IMR-90 (cell line): ENCODE data around the gene CLSTN1. TPM values are rescaled to one million over a fixed set of nuclear protein-coding genes. Genes with fewer than 3 reads are reported as not detected.
A peak's percentile ranks its signal among the peaks of the same experiment; 100 is the strongest.

Source experiments
- ATAC-seq: fragments of 200-7000 bp; cut with Tn5 transposase; 2 replicates; pipeline ENCODE4 v1.9.1; 2020; ENCODE audit warnings: low read depth, mild to moderate bottlenecking, moderate library complexity
- BruUV-seq: library from RNA; stranded (reverse); fragments of 400-500 nt; replicated peaks from 2 replicates; lab custom pipeline; 2021; lab: Mats Ljungman, UMichigan
- CTCF ChIA-PET: fragments of 300-600 bp; formaldehyde crosslinking; extraction: SDS; loops from one replicate; lab custom pipeline; 2021; ENCODE audit warnings: antibody characterized with exemption; lab: Yijun Ruan, JAX
- POLR2A ChIA-PET: fragments of 300-600 bp; sonication (Branson Sonifier 250); formaldehyde crosslinking; loops from one replicate; lab custom pipeline; 2022; ENCODE audit warnings: antibody characterized with exemption; ENCODE audit not compliant: unreplicated experiment; lab: Charles Lee
- DNase-seq: peaks from one replicate; pipeline ENCODE4 v3.0.0; 2013
- H2AFZ ChIP-seq: replicated peaks from 2 replicates; pipeline ENCODE3; 2013; ENCODE audit warnings: low read length, mild to moderate bottlenecking; ENCODE audit not compliant: poor library complexity
- H2AK5ac ChIP-seq: 2 replicates; pipeline ENCODE4 v1.6.1; 2013; ENCODE audit warnings: low read depth, low read length, inconsistent platforms
- H2AK9ac ChIP-seq: replicated peaks from 2 replicates; pipeline ENCODE3; 2013; ENCODE audit warnings: mild to moderate bottlenecking, low read depth, low read length, moderate library complexity; ENCODE audit not compliant: poor library complexity
- H2BK120ac ChIP-seq: 2 replicates; pipeline ENCODE4 v1.6.1; 2013; ENCODE audit warnings: low read depth, low read length, inconsistent platforms
- H2BK15ac ChIP-seq: 3 replicates; pipeline ENCODE4 v1.6.1; 2013; ENCODE audit warnings: low read depth, low read length, inconsistent platforms
- H2BK20ac ChIP-seq: 2 replicates; pipeline ENCODE4 v1.6.1; 2013; ENCODE audit warnings: low read depth, mild to moderate bottlenecking, inconsistent platforms, low read length, moderate library complexity
- H2BK5ac ChIP-seq: 2 replicates; pipeline ENCODE4 v1.6.1; 2013; ENCODE audit warnings: mild to moderate bottlenecking, low read depth, low read length, inconsistent platforms; ENCODE audit not compliant: poor library complexity, severe bottlenecking
- H3K14ac ChIP-seq: replicated peaks from 2 replicates; pipeline ENCODE4 v1.6.1; 2013; ENCODE audit warnings: low read depth, low read length, inconsistent platforms
- H3K18ac ChIP-seq: 2 replicates; pipeline ENCODE4 v1.6.1; 2013; ENCODE audit warnings: low read depth, low read length, control low read depth
- H3K23ac ChIP-seq: 2 replicates; pipeline ENCODE4 v1.6.1; 2013; ENCODE audit warnings: low read depth, low read length, inconsistent platforms
- H3K27ac ChIP-seq: 2 replicates; pipeline ENCODE4 v1.5.1; 2013; ENCODE audit warnings: mild to moderate bottlenecking, control low read depth, low read length; ENCODE audit not compliant: insufficient read depth
- H3K27me3 ChIP-seq: 2 replicates; pipeline ENCODE4 v1.6.1; 2013; ENCODE audit warnings: low read length; ENCODE audit not compliant: control insufficient read depth, insufficient read depth
- H3K36me3 ChIP-seq: 2 replicates; pipeline ENCODE4 v1.6.1; 2013; ENCODE audit warnings: low read length, mixed read lengths; ENCODE audit not compliant: control insufficient read depth, insufficient read depth
- H3K4ac ChIP-seq: 2 replicates; pipeline ENCODE4 v1.6.1; 2013; ENCODE audit warnings: low read depth, low read length, inconsistent platforms
- H3K4me1 ChIP-seq: 2 replicates; pipeline ENCODE4 v1.6.1; 2013; ENCODE audit warnings: low read length, mixed read lengths; ENCODE audit not compliant: control insufficient read depth, insufficient read depth
- H3K4me2 ChIP-seq: 2 replicates; pipeline ENCODE4 v1.6.1; 2013; ENCODE audit warnings: low read depth, mild to moderate bottlenecking, control low read depth, low read length, moderate library complexity
- H3K4me3 ChIP-seq: 2 replicates; pipeline ENCODE4 v1.5.1; 2013; ENCODE audit warnings: low read depth, mild to moderate bottlenecking, control low read depth, low read length, moderate library complexity; ENCODE audit not compliant: insufficient read depth
- H3K56ac ChIP-seq: 2 replicates; pipeline ENCODE4 v1.6.1; 2013; ENCODE audit warnings: low read length, inconsistent platforms; ENCODE audit not compliant: insufficient read depth; ENCODE audit errors: extremely low read depth
- H3K79me1 ChIP-seq, 2 experiments: 2 replicates each; pipeline ENCODE4 v1.6.1; 2013; ENCODE audit warnings: low read length in 2 of 2, inconsistent platforms in 1 of 2, low read depth in 1 of 2
- H3K9ac ChIP-seq: 2 replicates; pipeline ENCODE4 v1.6.1; 2013; ENCODE audit warnings: low read depth, low read length, control low read depth
- H3K9me1 ChIP-seq: 2 replicates; pipeline ENCODE4 v1.6.1; 2013; ENCODE audit warnings: low read length, inconsistent platforms; ENCODE audit not compliant: insufficient read depth
- H3K9me3 ChIP-seq: 2 replicates; pipeline ENCODE4 v1.6.1; 2013; ENCODE audit warnings: low read length; ENCODE audit not compliant: control insufficient read depth, insufficient read depth
- H4K20me1 ChIP-seq: 2 replicates; pipeline ENCODE4 v1.6.1; 2013; ENCODE audit warnings: low read length, inconsistent platforms; ENCODE audit not compliant: insufficient read depth
- H4K5ac ChIP-seq: 2 replicates; pipeline ENCODE4 v1.6.1; 2013; ENCODE audit warnings: mild to moderate bottlenecking, low read depth, low read length, control low read depth
- H4K8ac ChIP-seq, 2 experiments: 2 replicates each; pipeline ENCODE4 v1.6.1; 2013; ENCODE audit warnings: low read depth in 2 of 2, low read length in 2 of 2, control low read depth in 1 of 2, inconsistent platforms in 1 of 2
- H4K91ac ChIP-seq: 2 replicates; pipeline ENCODE4 v1.6.1; 2013; ENCODE audit warnings: low read depth, low read length, inconsistent platforms; ENCODE audit not compliant: insufficient read depth
- CEBPB ChIP-seq: IDR thresholded peaks from 2 replicates; pipeline ENCODE4 v1.6.1; 2012; ENCODE audit warnings: low read depth, low read length, improper control_type of control experiment
- MAFK ChIP-seq: IDR thresholded peaks from 2 replicates; pipeline ENCODE4 v1.6.1; 2012; ENCODE audit warnings: low read depth, low read length, improper control_type of control experiment
- NFE2L2 ChIP-seq: fragments of 150-350 bp; IDR thresholded peaks from 2 replicates; pipeline ENCODE4 v1.6.1; 2016; ENCODE audit warnings: low read depth, mild to moderate bottlenecking, low read length
- POLR2A ChIP-seq: IDR thresholded peaks from 2 replicates; pipeline ENCODE4 v1.6.1; 2012; ENCODE audit warnings: mild to moderate bottlenecking, low read depth, low read length
- RAD21 ChIP-seq: IDR thresholded peaks from 2 replicates; pipeline ENCODE4 v1.6.1; 2012; ENCODE audit warnings: low read length, improper control_type of control experiment
- USF2 ChIP-seq: fragments of 150-350 bp; IDR thresholded peaks from 2 replicates; pipeline ENCODE4 v1.6.1; 2017; ENCODE audit warnings: mild to moderate bottlenecking, antibody characterized with exemption, low read length, low read depth
- WGBS, 2 experiments: methylation state at CpG; one replicate each; pipeline versions ENCODE4 v1.1.5 to v1.1.7; 2013; ENCODE audit warnings: missing lambda C conversion rate in 2 of 2; ENCODE audit not compliant: insufficient read length in 1 of 2; ENCODE audit errors: extremely low coverage in 2 of 2; 5-methylcytosine and 5-hydroxymethylcytosine counted together
- dilution Hi-C: fragments of 300-500 bp; cut with HindIII; formaldehyde crosslinking; loops from one replicate; pipeline ENCODE4 v1.14.3; 2018; ENCODE audit warnings: low sequenced_read_pairs; ENCODE audit not compliant: unreplicated experiment
- in situ Hi-C: fragments of 300-500 bp; cut with MboI; formaldehyde crosslinking; loops from 3 replicates; pipeline ENCODE4 v1.14.3; 2019; ENCODE audit warnings: low sequenced_read_pairs, inconsistent platforms, mixed read lengths
- intact Hi-C: fragments of 100-400 bp; cut with micrococcal nuclease; formaldehyde crosslinking; loops from 2 replicates; pipeline ENCODE4 v1.10.0; 2022
- polyA plus RNA-seq, 3 experiments: library from polyadenylated mRNA; depleted of rRNA; stranded (reverse); fragments of >200 nt; gene quantifications; 2 replicates each; pipeline ENCODE4 v1.2.3, GENCODE V29; 2012; ENCODE audit warnings: low replicate concordance in 1 of 3
- total RNA-seq: library from RNA; depleted of rRNA; stranded (reverse); fragments of >200 nt; gene quantifications from 2 replicates; pipeline ENCODE4 v1.2.3, GENCODE V29; 2012

Gene CLSTN1
- total and polyA plus RNA-seq, 2 of the 4 experiments (the other 2 are of a cell fraction): 30.1 to 72.2 TPM

DNA sequence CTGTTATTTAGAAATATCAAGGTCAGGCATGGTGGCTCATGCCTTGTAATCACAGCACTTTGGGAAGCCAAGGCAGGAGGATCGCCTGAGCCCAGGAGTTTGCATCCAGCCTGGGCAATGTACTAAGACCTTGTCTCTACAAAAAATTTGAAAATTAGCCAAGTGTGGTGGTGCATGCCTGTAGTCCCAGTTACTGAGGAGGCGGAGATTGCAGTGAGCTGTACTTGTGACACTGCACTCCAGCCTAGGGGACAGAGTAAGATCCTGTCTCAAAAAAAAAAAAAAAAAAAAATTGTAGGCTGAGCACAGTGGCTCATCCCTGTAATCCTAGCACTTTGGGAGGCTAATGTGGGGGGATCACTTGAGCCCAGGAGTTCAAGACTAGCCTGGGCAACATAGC lies 127.0 kb downstream of the CLSTN1 start:
- Histone ChIP-seq H2AK5ac (no peak overlapping the region), H2BK5ac (no peak overlapping the region), H3K18ac (no peak overlapping the region), H3K79me1 (peaks cover 8 to 34% of the 10 kb centered on the region in 2 experiments), H2BK120ac (no peak overlapping the region), H3K4me3 (no peak overlapping the region), H3K9me1 (peaks cover 10% of the 10 kb centered on the region; the same call in 1 of the 2 replicates), H3K4me2 (no peak overlapping the region), H3K4me1 (peaks cover 9% of the 10 kb centered on the region), H4K5ac (no peak overlapping the region), H3K9me3 (no peaks in the 10 kb centered on the region), H3K27ac (no peak overlapping the region), H4K8ac (no peak overlapping the region), H3K27me3 (no peaks in the 10 kb centered on the region), H2BK15ac (no peak overlapping the region), H4K20me1 (peaks cover 5% of the 10 kb centered on the region; the same call in 1 of the 2 replicates), H2BK20ac (no peak overlapping the region), H3K9ac (no peak overlapping the region), H4K91ac (no peak overlapping the region), H3K4ac (no peak overlapping the region), H3K36me3 (no peaks in the 10 kb centered on the region), H2AK9ac (peak overlapping the region; percentile 42), H3K14ac (no peak overlapping the region), H2AFZ (no peak overlapping the region), H3K56ac (no peak overlapping the region), H3K23ac (no peak overlapping the region)
- in situ Hi-C loops (no loop called here), dilution Hi-C loops (no loop called here), intact Hi-C loops (no loop called here)
- ChIA-PET CTCF (no interaction called here), POLR2A (no interaction called here)
- WGBS, 2 experiments: 100% methylated on average over 1 of the region's 2 CpGs; no CpG with 5 or more reads in 1 of the 2 experiments
- DNase-seq: no peak
- no peak for ATAC-seq
- no TSS peak for BruUV-seq
- TF ChIP-seq NFE2L2: no peak
- TF ChIP-seq POLR2A: no peak
- TF ChIP-seq RAD21: no peak
- TF ChIP-seq USF2: no peak
- no peak for TF ChIP-seq CEBPB
- TF ChIP-seq MAFK: no peak
